DOHH2 (cell line): Measurements from ENCODE around the gene RMI2.

Source experiments
- CTCF ChIP-seq: fragments of 200-600 bp; sonication (generic); IDR thresholded peaks from one replicate; pipeline ENCODE4 v1.5.1; 2014; ENCODE audit warnings: antibody characterized with exemption, mild to moderate bottlenecking, low read depth, low read length; ENCODE audit not compliant: poor library complexity, severe bottlenecking
- EZH2phosphoT487 ChIP-seq: fragments of 200-600 bp; sonication (generic); IDR thresholded peaks from 2 replicates; pipeline ENCODE4 v1.6.1; 2017; ENCODE audit warnings: borderline replicate concordance, mild to moderate bottlenecking, antibody characterized with exemption, low read length, moderate library complexity, mixed read lengths

- TF ChIP-seq CTCF (no peak), EZH2phosphoT487 (no peak)
Observed at GRCh38 chr16:11377154-11377553, 31.9 kb downstream of the RMI2 start.
